Stimulated activated CD8-positive, alpha-beta memory T cell treated with anti-CD3 and anti-CD28 coated beads, Interleukin-7, amount 100 ng/mL, for 4 hours (primary cell): ENCODE results near the gene RELN.

Experiments used
- DNase-seq, 2 donors: peaks; one replicate each; pipeline ENCODE4 v3.0.0-alpha.2; 2020; ENCODE audit warnings: low read depth in 2 of 2

The RELN gene

DNA sequence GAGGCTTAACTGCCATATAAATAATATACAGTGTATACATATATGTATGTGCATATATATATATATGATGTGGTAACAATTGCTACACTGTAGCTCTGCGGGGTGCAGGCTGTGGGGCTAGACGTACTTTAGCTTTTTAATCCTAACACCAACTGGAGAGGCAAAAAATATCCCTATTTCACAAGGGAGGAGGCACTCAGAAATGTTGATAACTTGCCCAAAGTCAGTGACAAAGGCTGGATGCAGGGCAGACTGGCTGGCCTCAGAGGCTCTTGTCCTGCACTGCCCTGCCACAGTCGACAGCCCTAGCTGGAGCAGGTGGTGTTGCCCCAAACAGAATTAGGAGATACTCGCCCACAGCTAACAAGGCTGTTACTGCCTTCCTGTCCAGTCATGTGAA lies 1.5 kb upstream of the RELN start:
- no peak for DNase-seq

GRCh38 chr7:103989785-103990767 lies 618 bp upstream of the RELN start:
- no peak for DNase-seq

DNA sequence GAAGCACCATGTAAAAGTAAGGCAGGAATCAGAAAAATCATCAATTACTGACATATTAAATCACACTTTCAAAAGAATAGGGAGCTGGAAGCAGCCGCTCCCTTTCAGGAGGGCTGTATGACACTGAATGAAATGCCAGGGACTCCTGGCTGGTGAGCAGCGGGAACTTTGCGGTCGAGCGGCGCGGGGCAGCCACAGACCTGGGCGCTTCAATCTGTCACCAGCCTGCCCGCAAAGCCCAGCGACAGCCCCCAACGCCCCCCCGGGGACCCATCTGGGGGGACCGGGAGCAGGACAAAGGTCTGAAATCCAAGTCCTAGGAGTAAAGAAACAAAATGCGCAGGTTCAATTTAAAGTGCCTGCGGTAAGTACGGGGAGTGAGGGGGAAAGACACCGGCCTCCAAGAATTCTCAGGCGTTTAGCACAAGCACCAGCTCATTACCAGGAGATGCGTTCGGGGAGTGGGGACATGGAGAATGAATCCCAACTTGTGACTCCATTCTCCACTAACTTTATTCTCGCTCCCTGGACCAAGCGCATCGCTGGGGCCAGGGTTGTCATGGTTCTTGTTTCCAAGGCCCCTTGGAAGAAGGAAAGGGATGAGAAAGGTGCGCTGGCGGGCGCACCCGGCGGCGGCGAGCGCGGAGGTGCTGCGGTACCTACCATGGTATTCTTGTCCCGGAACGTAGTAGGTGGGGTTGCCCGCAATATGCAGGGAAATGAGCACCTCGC lies 824 bp downstream of the RELN start:
- no peak for DNase-seq

- DNase-seq: no peak
Measured at GRCh38 chr7:103987451-103987850, 2.0 kb downstream of the RELN start.

DNA sequence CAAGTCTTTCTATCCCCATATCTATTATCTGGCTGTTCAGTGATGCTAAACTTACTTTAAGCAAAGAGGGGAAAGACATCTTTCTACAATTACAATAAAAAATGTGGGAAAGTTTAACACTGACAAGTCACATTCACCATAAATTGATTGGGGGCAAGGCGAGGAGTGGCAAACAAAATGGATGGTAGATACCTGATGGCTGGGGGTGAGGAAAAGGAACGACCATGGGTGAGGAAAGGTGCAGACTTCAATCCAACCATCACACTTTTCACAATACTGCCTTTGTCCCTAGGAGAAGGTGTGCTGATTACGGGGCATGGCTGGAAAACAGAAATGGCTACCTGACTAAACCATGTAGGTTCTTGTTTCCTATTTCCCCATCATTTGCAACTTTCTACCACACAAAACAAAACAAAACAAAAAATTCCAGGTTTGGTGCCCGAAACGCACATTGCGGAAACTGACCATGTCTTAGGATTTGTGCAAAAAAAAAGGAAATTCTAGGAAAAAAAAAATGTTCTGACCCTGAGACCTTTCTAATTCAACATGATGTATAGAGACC lies 3.8 kb downstream of the RELN start:
- no peak for DNase-seq

- no peak for DNase-seq
Measured at GRCh38 chr7:103984050-103984449, 5.4 kb downstream of the RELN start.

GRCh38 chr7:103983201-103983977 lies 6.1 kb downstream of the RELN start:
- DNase-seq: no peak

GRCh38 chr7:103981003-103981423 lies 8.4 kb downstream of the RELN start:
- no peak for DNase-seq

DNA sequence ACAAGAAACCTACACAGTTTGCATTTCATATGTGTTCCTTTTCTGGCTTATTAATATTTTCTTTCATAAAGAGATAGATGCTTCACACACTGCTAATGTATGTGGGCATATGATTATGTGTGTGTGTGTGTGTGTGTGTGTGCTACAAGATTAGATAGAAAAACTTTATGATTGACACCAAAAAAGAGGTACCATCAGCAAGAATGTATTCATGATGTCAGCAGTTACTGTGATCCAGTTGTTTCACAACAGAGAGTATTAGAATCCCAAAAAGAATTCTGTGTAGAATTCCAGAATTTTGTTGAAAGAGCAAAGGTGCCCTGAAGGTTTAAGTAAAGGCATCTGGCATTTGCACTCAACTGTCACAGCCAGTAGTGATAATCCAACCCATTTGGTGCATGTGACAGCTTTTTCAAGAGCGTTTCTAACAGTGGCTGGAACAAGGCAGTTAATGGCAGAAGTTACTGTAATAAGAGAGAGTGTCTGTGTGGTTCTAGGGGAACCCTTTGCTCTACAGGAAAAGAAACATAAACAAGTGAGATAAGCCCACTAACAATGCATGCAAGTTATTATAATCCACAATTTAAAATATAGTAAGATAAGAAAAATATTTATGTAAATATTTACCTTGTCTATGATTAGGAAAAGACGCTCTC lies 16.6 kb downstream of the RELN start:
- no peak for DNase-seq

DNA sequence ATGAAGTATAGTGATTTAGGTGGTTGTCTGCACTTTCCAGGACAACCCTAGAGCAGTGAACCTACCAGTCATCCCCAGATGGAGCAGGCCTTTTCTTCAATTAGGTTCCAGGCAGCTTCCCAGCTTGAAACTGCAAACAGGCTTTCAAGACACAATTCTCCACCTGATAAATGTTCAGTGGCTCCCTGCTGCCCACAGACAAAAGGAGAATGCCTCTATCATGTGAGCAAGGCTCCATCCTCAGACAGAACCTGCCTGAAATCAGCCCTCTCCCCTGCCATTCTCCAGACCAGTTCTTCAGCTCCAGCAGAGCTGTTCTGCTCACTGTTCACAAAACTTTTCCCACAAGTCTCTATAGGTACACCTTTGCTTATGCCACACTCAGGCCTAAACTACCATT lies 22.1 kb downstream of the RELN start:
- no peak for DNase-seq

DNA sequence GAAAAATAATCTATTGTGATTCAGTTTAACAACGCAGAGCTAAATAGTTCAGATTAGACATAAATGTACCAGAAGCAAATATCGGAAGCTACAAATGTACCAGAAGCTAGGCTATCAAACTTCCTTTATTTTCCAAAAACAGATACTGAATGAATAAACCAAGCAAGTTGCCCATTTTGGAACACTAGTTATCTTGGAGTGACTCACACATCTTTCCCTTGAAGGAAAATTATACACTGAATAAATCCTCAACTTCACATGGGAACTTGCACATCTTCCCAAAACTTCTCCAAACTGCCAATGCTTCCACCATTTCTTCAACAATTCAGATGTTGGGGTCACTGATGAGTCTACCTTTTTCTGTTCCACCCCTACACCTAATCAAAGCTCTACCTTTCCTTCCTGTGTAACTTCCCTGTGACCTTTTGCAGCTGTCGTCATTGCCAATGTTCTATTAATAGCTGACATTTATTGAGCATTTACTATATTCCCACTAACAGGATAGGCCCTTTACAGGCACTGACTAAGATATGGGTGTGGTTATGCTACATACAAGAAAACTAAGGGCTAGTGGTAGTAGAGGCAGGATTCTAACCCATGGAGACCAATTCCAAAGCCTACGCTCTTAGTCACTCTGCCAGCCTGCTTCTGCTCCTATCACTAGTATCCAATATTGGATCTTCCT lies 22.7 kb downstream of the RELN start:
- no peak for DNase-seq

DNA sequence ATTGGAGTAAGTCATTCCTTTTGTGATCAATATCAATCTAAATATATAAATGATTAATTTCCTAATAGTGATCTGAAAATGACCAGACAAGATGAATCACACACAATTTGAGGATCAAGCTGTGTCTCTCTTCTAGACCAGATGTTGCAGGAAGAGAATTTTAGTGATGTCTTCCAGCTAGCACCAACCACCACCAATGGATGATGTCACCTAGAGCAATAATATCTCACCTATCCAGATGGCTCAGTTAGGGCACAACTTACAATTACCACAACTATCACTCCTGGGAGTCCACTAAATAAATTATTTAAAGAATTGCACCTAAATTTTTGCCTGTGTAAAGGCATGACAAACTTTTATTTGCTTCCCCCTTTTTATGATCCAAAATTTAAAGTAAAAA lies 25.2 kb downstream of the RELN start:
- DNase-seq: no peak

GRCh38 chr7:103962070-103962469 lies 27.4 kb downstream of the RELN start:
- DNase-seq: no peak

DNA sequence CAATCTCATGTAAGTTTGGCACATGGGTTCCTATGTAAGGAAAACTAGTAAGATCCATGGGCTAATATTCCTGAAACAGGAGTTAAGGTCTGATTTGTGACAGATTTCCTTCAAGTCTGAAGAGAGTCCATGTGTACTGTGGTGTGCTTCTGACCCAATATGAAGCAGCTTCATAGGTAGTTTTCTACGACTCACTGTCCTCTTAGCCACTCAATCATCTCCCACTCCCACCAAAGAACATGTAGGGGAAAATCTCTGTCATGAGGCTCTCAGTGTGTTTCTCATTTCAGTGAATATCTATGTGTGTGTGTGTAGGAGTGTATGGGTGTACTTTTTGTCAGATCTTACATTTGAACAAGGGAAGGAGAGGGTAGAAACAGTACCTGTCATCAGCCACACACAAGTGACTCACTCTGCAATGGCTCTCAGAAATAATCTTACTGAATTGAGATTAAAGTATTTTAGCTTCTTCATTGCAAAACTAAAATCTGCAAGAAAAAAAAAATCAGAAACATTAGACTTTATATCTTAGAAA lies 31.1 kb downstream of the RELN start:
- no peak for DNase-seq

GRCh38 chr7:103955985-103956384 lies 33.5 kb downstream of the RELN start:
- DNase-seq: no peak

DNA sequence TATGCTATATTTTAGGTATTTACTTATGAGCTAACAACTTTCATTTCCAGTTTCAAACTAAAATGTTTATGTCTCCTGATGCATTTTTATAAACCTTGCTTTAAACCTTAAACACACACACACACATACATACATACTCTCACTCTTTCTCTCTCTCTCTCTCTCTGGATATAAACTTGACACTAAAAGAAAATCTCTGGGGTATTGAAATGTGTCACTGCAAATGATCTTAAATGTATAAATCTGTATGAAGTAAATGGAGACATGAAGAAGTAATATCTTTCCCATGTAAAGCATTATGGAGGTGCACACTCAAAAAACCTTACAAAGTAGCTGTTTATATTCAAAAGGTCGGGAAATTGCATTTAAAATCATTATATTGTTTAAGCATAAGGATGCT lies 37.0 kb downstream of the RELN start:
- no peak for DNase-seq

- no peak for DNase-seq
Measured at GRCh38 chr7:103951311-103951710, 38.1 kb downstream of the RELN start.

DNA sequence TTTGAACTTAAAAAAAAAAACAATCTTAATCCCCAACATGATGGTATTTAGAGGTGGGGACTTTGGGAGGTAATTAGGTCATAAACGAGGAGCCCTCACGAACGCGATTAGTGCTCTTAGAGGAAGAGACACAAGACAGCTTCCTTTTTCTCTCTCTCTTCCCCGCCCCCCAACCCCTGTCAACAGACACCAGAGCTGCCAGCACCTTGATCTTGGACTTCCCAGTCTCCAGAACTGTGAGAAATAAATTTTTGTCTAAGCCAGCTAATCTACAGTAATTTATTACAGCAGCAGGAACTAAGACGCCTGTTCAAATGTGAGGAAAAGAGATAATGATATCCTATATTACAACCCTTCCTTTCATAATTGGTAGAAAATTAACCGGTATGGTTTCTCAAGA lies 40.1 kb downstream of the RELN start:
- DNase-seq: no peak

DNA sequence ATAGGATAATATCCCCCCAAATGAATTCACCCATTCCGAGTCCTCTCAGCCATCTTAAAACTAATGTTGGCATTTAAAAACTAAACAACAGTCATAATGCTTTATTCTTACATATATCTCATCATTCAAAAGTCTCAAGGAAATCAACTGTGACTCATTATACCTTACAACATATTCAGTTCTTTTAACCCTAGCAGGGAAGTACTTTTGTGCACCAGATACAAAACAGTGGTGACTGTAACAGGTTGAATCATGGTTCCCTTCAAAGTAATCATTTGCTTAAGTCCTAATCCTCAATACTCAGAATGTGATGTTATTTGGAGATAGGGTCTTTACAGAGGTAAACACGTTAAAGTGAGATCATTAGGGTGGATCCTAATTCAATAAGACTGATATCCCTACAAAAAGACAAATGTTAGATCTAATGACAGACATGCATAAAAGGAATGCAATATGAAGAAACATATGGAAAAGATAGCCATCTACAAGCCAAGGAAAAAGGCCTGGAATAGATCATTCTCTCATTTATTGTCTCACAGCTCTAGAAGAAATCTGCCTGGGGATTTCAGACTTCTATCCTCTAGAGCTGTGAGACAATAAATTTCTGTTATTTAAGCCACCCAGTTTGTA lies 42.3 kb downstream of the RELN start:
- no peak for DNase-seq
